Measurements from ENCODE around the gene GTF2E1.

Gene GTF2E1

GRCh38 chr3:120798346-120798745 lies 55.8 kb downstream of the GTF2E1 start:
- no peak for DNase-seq (ENCODE audit: low spot score)

- DNase-seq (ENCODE audit: low spot score): no peak
These were observed 58.1 kb downstream of the GTF2E1 start for GRCh38 chr3:120800625-120801024.

- DNase-seq (ENCODE audit: low spot score): no peak
These were observed 58.9 kb downstream of the GTF2E1 start for GRCh38 chr3:120801484-120801883.

GRCh38 chr3:120802916-120803315 lies 60.4 kb downstream of the GTF2E1 start:
- DNase-seq (ENCODE audit: low spot score): no peak

GRCh38 chr3:120816728-120817127 lies 74.2 kb downstream of the GTF2E1 start:
- no peak for DNase-seq (ENCODE audit: low spot score)

- DNase-seq (ENCODE audit: low spot score): no peak
These were observed 78.2 kb downstream of the GTF2E1 start for GRCh38 chr3:120820748-120821147.

GRCh38 chr3:120821426-120821825 lies 78.9 kb downstream of the GTF2E1 start:
- DNase-seq (ENCODE audit: low spot score): no peak

- DNase-seq (ENCODE audit: low spot score): no peak
These were observed 80.6 kb downstream of the GTF2E1 start for GRCh38 chr3:120823156-120823555.

GRCh38 chr3:120824613-120825012 lies 82.1 kb downstream of the GTF2E1 start:
- DNase-seq (ENCODE audit: low spot score): no peak

- DNase-seq (ENCODE audit: low spot score): no peak
These were observed 86.3 kb downstream of the GTF2E1 start for GRCh38 chr3:120828796-120829195.

GRCh38 chr3:120831066-120831465 lies 88.5 kb downstream of the GTF2E1 start:
- no peak for DNase-seq (ENCODE audit: low spot score)

Data from COLO829 (cell line).